NCI-H2107 treated with DMSO at 0.1 percent for 48 hours (cell line): ENCODE measurements around the gene DENND1B.

ENCODE experiments used
- DNase-seq: peaks from one replicate; lab custom pipeline; 2025; ENCODE audit not compliant: unreplicated experiment; lab: John Stamatoyannopoulos, UW

Gene DENND1B

DNA sequence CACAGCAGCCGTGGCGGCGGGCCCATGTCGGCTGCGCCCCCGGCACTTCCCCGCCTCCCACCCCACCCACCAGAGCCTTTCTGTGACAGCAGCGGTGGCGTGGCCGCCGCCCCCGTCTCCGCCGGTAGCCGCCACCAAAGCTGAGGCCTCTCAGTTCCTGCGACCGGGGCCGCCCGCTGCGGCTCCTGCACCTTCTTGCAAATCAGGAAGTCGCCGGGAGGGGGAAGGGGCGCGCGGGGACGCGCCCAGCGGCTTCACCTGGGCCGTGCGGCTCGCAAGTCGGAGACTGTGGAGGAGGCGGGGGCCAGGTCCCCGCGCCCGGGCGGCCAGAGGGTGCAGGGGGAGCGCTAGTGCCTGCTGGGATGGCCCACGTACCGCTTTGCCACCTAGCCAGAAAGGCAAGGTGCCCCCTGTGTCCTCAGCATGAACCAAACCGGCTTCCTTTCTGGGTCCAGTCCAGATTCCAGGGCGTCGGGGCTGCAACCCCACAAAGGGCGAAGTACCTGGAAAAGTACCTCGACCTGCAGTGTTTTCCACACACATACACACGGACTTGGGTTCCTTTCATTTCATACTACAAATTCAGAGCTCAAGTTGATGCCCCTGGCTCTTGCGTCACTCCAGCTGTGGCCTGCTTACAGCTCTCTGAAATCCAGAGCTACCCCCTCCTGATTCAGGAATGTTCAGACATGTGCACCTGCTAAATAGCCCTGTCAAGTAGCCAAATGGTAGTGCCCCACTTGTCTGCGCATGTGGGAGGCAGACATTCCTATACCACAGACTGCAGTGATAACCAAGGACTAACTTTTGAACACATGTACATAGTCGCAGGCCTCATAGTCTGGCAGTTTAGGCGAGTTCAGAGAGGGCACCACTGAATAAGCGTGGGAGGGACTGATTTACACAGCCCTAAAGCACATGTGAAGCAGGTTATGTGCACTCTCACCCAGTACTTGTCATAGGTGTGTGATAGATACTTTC, at the start of gene DENND1B:
TSS of gene DENND1B (minus strand) at position 199 of the 981 bp plus-strand sequence. CDS start 325 bp downstream, outside the sequence.
- peak; percentile 77 for DNase-seq

GRCh38 chr1:197814306-197814705, 39.0 kb upstream of the DENND1B start:
- no peak for DNase-seq

DNA sequence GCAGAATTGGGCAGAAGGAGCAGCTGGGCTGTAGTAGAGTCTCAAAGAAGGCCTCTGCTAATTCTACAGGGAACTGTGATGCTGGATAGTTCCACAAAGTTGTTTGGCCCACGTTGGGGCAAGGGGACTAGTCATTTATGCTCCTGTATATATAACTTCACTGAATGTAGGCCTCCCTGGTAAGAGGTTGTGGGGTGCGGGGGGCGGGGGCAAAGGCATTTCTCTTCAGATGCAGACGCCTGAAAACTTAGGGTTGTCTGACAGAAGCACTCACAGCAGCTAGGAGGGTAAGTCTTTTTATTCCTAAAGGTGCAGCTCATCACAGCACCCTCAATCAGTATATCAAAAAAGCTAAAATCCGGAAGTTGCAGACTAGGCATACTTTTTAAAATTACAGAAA, 38.5 kb upstream of the DENND1B start:
- DNase-seq = no peak

- no peak for DNase-seq
Measured at GRCh38 chr1:197811769-197812168, 36.5 kb upstream of the DENND1B start.

- no peak for DNase-seq
Measured at GRCh38 chr1:197810812-197811211, 35.5 kb upstream of the DENND1B start.

DNA sequence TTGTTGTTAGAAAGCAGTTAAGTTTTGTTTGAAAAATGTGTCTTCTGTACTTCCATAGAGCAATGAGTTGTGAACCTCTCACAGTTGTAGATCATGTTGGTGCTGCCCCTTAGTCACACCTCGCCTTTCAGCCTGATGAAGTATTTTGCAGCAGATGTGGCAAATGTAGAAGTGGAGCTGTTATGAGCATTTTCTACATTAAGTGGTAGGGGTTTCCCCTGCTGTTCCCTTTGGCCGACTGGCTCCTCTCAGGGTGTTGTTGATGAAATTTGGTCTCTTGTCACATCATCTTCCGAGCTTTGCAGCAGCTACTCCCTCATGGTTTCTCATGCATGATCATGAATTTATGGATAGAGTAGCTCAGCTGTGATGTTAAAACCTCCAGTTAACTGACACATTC, 33.6 kb upstream of the DENND1B start:
- no peak for DNase-seq

- DNase-seq = no peak
Measured at GRCh38 chr1:197807739-197808453, 32.6 kb upstream of the DENND1B start.

GRCh38 chr1:197807216-197807615, 31.9 kb upstream of the DENND1B start:
- DNase-seq = no peak

- DNase-seq = no peak
Measured at GRCh38 chr1:197806718-197807117, 31.4 kb upstream of the DENND1B start.

DNA sequence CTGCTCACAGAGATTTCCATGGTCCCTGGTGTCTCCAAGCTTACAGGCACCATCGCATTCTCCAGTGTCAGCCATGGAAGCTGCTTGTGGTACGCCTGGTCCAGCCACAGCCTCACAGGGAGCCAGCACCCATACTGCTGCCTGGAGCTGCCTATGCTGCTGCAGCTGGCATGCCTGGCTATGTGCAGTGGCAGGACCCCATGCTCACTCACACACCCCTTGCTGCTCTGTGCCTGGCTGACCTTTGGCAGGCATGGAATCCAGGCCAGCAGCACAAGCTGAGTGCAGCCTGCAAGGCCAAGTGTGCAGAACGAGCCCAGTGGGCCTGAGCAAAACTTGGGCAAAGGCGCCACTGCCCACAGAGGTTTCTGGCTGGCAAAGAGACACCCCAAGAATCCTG, 26.4 kb upstream of the DENND1B start:
- DNase-seq = no peak

DNA sequence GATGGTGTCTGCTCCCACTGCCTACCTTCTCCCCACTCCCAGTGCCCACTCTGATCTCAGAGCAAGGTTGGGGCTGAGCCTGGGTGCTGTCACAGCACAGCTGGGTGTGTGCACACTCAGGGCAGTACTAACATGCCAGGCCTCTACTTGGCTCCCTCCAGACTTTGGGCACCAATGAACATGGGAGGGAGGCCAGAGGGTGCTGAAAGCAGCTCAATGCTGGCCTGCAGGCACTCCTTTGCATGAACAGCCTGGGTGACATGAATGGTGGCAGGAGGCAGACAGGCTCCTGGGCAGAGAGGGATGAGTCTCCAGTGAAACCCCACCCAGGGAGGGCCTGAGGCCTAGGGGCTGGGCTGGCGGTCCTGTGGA, 25.8 kb upstream of the DENND1B start:
- no peak for DNase-seq

DNA sequence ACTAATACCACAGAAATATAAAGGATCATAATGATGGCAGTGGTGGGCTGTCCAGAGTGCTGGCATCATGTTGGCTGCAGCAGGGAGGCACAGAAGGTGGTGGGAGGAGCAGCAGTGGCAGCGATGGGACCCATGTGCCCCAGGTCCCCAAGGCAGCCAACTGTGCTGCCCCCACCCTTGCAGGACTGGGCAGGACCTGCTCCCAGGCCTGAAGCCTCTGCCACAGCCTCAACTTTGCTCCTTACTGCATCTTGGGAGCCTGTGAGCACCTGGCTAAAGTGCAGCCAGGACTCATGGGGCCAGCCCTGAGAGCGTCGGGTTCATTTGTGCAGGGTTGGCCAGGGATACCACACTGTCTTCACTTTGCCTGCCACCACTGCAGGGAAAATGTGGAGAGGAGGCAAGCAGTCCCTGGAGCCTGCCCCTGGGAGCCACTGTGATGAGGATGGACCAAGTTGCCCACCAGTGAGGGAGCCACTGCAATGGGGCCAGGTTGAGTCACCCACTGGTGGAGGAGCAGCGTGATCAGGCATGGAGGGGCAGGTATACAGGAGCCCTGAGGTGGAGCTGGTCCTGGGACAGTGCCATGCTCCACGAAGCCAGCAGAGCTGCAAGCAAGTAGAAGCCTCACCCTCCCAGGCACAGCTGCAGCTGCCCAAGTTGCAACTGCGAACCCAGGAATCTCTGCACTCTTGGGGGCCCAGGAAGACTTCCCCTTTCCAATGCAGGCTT, 25.3 kb upstream of the DENND1B start:
- no peak for DNase-seq

- no peak for DNase-seq
Measured at GRCh38 chr1:197799271-197799670, 24.0 kb upstream of the DENND1B start.

GRCh38 chr1:197798492-197798891, 23.2 kb upstream of the DENND1B start:
- no peak for DNase-seq

- no peak for DNase-seq
Measured at GRCh38 chr1:197797010-197797409, 21.7 kb upstream of the DENND1B start.

DNA sequence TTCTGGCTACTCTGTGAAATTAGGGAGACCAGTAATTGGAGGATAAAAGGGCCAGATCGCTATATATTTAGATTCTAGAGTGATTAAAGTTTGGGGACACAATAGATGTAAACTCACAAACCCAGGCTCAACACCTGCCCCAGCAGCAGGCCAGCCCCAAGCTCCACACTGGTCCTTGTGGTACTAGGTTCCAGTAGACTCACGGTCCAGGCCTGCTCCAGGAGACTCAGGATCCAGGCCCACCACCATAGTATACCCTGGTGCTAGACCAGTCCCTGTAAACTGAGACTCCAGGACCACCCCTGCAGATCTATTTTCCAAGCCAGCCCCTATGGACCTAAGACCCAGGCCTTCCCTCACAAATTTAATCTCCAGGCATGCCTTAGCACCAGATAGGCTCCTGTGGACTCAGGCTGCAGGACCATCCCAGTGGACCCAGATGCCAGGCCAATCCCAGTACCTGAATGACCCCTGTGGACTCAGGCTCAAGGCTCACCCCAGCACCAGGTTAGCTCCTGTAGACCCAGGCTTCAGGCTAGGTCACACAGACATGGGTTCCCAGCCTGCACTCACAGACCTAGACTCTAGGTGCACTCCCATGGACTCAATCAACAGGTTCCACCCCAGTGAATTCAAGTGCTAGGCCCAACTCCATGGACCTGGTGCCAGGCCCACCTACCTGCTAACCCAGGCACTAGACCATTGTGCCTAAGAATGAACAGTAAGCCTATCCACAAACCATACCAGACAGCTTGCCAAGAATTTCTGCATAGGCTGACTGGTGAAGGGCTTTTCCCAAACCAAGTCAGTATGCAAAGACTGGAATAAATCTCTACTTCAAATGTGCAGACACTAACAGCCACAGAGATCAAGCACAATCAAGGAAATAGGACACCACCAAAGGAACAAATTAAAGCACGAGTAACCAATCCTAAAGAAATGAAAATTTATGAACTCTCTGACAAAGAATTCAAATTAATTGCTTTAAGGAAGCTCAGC, 13.8 kb upstream of the DENND1B start:
- no peak for DNase-seq

DNA sequence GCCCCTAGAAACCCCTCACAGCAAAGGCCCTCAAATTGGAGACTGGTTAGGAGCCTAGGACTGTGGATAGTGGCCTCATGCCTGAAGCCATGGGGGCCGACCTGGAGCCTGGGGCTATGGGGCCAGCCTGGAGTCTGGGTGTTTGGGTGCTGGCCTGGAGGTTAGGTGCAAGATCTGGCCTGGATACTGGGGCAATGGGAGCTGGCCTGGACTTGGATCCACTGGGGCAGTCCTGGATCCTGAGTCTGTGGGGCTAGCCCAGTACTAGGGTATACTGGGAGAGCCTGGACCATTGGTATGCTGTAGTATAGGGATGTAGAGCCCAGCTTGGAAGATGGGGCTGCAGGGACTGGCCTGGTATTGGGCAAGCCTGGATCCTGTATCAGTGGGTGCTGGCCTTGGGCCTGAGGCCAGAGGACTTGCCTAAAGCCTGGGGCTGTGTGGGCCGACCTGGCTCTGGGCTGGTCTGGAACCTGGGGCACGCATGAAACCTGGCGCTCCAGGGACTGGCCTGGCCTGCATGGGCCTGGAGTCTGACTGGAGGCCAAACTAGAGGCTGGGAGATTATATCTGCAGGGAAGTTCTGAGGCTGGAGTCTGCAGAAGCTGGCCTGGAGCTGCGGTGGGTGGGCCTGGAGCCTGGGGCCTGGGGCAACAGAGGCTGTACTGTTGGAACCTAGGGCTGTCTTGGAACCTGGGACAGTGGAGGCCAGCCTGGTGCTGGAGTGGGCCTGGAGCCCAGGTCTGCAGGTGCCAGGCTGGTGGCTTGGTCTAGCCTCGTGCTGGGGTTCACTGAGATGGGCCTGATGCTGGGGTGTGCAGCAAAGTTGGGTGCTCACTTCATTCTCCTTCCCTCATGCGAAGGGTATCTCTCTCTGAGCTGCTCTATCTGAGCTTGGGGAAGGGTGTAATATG, 12.6 kb upstream of the DENND1B start:
- DNase-seq = no peak

- no peak for DNase-seq
Measured at GRCh38 chr1:197787056-197787455, 11.8 kb upstream of the DENND1B start.

GRCh38 chr1:197786280-197786679, 11.0 kb upstream of the DENND1B start:
- DNase-seq = no peak
